D721Med (cell line): ENCODE data around the gene ANKRD44.

Source experiments
- DNase-seq: peaks from one replicate; pipeline ENCODE4 v3.0.0; 2011; ENCODE audit warnings: low spot score; ENCODE audit not compliant: insufficient read length
- FAIRE-seq: peaks from 2 replicates; lab custom pipeline; 2011; peaks lifted over from hg19 to GRCh38; lab: Jason Lieb, UNC
- CTCF ChIP-seq: IDR thresholded peaks from 2 replicates; pipeline ENCODE4 v1.5.1; 2012; ENCODE audit warnings: mild to moderate bottlenecking, control low read depth; ENCODE audit not compliant: insufficient read depth; ENCODE audit errors: missing control alignments

ANKRD44 gene

DNA sequence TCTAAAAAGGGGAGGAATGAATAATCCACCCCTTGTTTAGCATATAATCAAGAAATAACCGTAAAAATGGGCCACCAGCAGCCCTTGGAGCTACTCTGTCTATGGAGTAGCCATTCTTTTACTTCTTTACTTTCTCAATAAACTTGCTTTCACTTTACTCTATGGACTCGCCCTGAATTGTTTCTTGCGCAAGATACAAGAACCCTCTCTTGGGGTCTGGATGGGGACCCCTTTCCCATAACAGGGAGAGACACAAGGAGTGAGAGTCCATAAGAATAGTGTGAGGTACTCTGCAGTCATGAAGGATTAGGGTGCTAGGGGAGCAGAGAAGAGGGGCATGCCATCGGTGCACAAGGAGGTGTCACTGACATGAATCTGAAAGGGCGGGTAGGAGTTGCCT, 224.9 kb downstream of the ANKRD44 start:
- DNase-seq (no peak), FAIRE-seq (no peak)
- no peak for TF ChIP-seq CTCF

GRCh38 chr2:197081294-197081693, 229.3 kb downstream of the ANKRD44 start:
- DNase-seq (no peak), FAIRE-seq (no peak)
- TF ChIP-seq CTCF = no peak

- no peak for TF ChIP-seq CTCF
- FAIRE-seq = no peak
- DNase-seq = no peak
Observed at GRCh38 chr2:197080578-197081216, 229.9 kb downstream of the ANKRD44 start.

GRCh38 chr2:197079832-197080555, 230.6 kb downstream of the ANKRD44 start:
- no peak for TF ChIP-seq CTCF
- FAIRE-seq (no peak), DNase-seq (no peak)

GRCh38 chr2:197079414-197079813, 231.2 kb downstream of the ANKRD44 start:
- no peak for TF ChIP-seq CTCF
- DNase-seq (no peak), FAIRE-seq (no peak)

DNA sequence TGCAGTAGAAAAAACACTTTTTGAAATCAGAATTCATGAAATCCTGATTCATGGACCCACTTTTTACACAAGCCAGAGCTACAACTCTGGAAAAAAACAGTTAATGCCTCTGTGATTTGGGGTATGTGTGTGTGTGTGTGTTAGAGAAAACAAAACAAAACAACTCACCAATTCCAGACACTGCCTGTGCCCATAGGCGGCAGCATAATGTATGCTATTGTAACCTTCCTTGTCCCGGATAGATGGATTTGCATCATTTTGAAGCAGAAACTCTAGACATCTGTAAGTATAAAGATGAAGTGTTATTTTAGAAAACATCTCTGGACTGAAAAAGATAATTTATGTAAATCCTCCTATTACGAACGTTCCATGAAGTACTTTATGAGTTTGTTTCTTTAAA, 232.0 kb downstream of the ANKRD44 start:
- DNase-seq (no peak), FAIRE-seq (no peak)
- TF ChIP-seq CTCF = no peak

DNA sequence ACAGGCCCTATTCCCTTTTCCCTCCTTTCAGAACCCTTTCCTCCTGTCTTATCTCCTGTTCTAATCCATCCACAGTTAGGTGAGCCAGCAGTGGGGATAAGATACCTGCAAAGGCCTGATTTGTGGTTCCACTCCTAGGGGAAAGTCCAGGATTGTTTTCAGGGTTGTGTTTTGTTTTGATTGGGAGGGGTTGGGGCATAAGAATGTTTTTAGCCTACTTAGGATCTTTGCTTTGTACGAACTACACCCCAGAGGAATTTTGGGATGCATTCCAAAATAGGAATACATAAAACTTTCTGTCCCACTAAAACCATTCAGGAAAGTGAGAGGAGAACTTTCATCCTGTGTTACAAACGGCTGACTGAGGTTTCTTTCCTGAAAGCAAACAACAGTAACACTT, 233.2 kb downstream of the ANKRD44 start:
- DNase-seq (no peak), FAIRE-seq (no peak)
- TF ChIP-seq CTCF = no peak
